DMS79 treated with DMSO at 0.1 percent for 48 hours (cell line): ENCODE data around the gene TAOK3.
"Not testable (repeated sequence)": the region's sequence is repeated elsewhere in the genome, so short reads cannot be mapped to it uniquely, and the experiment has no call there.

ENCODE experiments used
- DNase-seq: peaks from one replicate; lab custom pipeline; 2025; lab: John Stamatoyannopoulos, UW

Gene TAOK3

GRCh38 chr12:118373616-118374015 is 909 bp upstream of the TAOK3 start:
- DNase-seq: no peak

GRCh38 chr12:118371321-118372282 is 1.1 kb downstream of the TAOK3 start:
- no peak for DNase-seq

- no peak for DNase-seq
Observed at GRCh38 chr12:118370601-118371000, 2.1 kb downstream of the TAOK3 start.

GRCh38 chr12:118368821-118369220 is 3.9 kb downstream of the TAOK3 start:
- no peak for DNase-seq

GRCh38 chr12:118361889-118362288 is 10.8 kb downstream of the TAOK3 start:
- no peak for DNase-seq

GRCh38 chr12:118361092-118361404 is 11.7 kb downstream of the TAOK3 start:
- DNase-seq: no peak

- DNase-seq: no peak
Observed at GRCh38 chr12:118359541-118359915, 13.2 kb downstream of the TAOK3 start.

- no peak for DNase-seq
Observed at GRCh38 chr12:118358612-118359540, 13.8 kb downstream of the TAOK3 start.

- DNase-seq: no peak
Observed at GRCh38 chr12:118358008-118358359, 14.7 kb downstream of the TAOK3 start.

- DNase-seq: no peak
Observed at GRCh38 chr12:118357257-118358007, 15.3 kb downstream of the TAOK3 start.

- no peak for DNase-seq
Observed at GRCh38 chr12:118356809-118357256, 15.9 kb downstream of the TAOK3 start.

GRCh38 chr12:118355843-118356242 is 16.9 kb downstream of the TAOK3 start:
- DNase-seq: no peak

- DNase-seq: no peak
Observed at GRCh38 chr12:118354903-118355302, 17.8 kb downstream of the TAOK3 start.

GRCh38 chr12:118354503-118354902 is 18.2 kb downstream of the TAOK3 start:
- DNase-seq: not testable (repeated sequence)

GRCh38 chr12:118353721-118354120 is 19.0 kb downstream of the TAOK3 start:
- DNase-seq: no peak

- no peak for DNase-seq
Observed at GRCh38 chr12:118350908-118351559, 21.7 kb downstream of the TAOK3 start.

GRCh38 chr12:118347916-118348315 is 24.8 kb downstream of the TAOK3 start:
- no peak for DNase-seq

- DNase-seq: no peak
Observed at GRCh38 chr12:118346895-118347294, 25.8 kb downstream of the TAOK3 start.

GRCh38 chr12:118345355-118345754 is 27.4 kb downstream of the TAOK3 start:
- DNase-seq: no peak

- DNase-seq: no peak
Observed at GRCh38 chr12:118344829-118345228, 27.9 kb downstream of the TAOK3 start.

GRCh38 chr12:118342090-118342489 is 30.6 kb downstream of the TAOK3 start:
- no peak for DNase-seq
